ENCODE results near the gene NR5A1.

GRCh38 chr9:124475158-124475867 is 31.9 kb downstream of the NR5A1 start:
- TF ChIP-seq CTCF (IDR thresholded peaks at IDR 0.05) (no peak), BHLHE40 (IDR thresholded peaks at IDR 0.05; ENCODE audit: low read depth, low read length) (no peak), POLR2A (IDR thresholded peaks at IDR 0.05; ENCODE audit: low read length) (no peak), SMC3 (IDR thresholded peaks at IDR 0.05) (no peak), EP300 (IDR thresholded peaks at IDR 0.05) (no peak), HDAC2 (IDR thresholded peaks at IDR 0.05) (no peak), FOSL2 (IDR thresholded peaks at IDR 0.05) (no peak), FOSL2 (CRISPR knock-in tag; IDR thresholded peaks at IDR 0.05) (no peak), HMGXB4 (CRISPR knock-in tag; IDR thresholded peaks at IDR 0.05; ENCODE audit: borderline replicate concordance) (no peak), MAX (IDR thresholded peaks at IDR 0.05) (no peak), POLR2AphosphoS2 (conservative IDR thresholded peaks at IDR 0.05; ENCODE audit: low read length) (no peak), MAZ (IDR thresholded peaks at IDR 0.05; ENCODE audit: borderline replicate concordance, low read depth, low read length) (no peak)

All from A549 (cell line).